Upper lobe of left lung (tissue), 4 donors: ENCODE results near the gene MYL6B.

Experiments used
- CTCF ChIP-seq, 6 experiments: fragments of 450-650 bp in 4 of 6; fragments of 200-600 bp in 2 of 6; sonication (generic) in 2 of 6; IDR thresholded peaks; one replicate each; pipeline ENCODE4 v1.5.1; 2016 to 2019; ENCODE audit warnings: antibody characterized with exemption in 6 of 6
- EP300 ChIP-seq, 4 donors: sonication (generic); formaldehyde crosslinking; IDR thresholded peaks; one replicate each; pipeline ENCODE4 v1.5.1; 2017; ENCODE audit warnings: antibody characterized with exemption in 4 of 4, control low read depth in 2 of 4
- POLR2AphosphoS5 ChIP-seq, 2 donors: sonication (generic); formaldehyde crosslinking; IDR thresholded peaks; one replicate each; pipeline ENCODE4 v1.5.1; 2017; ENCODE audit warnings: antibody characterized with exemption in 2 of 2

- TF ChIP-seq EP300 (IDR thresholded peaks at IDR 0.05) (no peak), CTCF (IDR thresholded peaks at IDR 0.05) (no peak), POLR2AphosphoS5 (IDR thresholded peaks at IDR 0.05) (no peak)
Observed at GRCh38 chr12:56150563-56150962, 1.8 kb upstream of the MYL6B start.
